DMS153 treated with DMSO at 0.1 percent for 48 hours (cell line): Measurements from ENCODE around the gene CDH6.
A peak's percentile ranks its signal among the peaks of the same experiment; 100 is the strongest.

Experiments used
- DNase-seq: peaks from one replicate; lab custom pipeline; 2025; ENCODE audit not compliant: unreplicated experiment; lab: John Stamatoyannopoulos, UW

Gene CDH6

DNA sequence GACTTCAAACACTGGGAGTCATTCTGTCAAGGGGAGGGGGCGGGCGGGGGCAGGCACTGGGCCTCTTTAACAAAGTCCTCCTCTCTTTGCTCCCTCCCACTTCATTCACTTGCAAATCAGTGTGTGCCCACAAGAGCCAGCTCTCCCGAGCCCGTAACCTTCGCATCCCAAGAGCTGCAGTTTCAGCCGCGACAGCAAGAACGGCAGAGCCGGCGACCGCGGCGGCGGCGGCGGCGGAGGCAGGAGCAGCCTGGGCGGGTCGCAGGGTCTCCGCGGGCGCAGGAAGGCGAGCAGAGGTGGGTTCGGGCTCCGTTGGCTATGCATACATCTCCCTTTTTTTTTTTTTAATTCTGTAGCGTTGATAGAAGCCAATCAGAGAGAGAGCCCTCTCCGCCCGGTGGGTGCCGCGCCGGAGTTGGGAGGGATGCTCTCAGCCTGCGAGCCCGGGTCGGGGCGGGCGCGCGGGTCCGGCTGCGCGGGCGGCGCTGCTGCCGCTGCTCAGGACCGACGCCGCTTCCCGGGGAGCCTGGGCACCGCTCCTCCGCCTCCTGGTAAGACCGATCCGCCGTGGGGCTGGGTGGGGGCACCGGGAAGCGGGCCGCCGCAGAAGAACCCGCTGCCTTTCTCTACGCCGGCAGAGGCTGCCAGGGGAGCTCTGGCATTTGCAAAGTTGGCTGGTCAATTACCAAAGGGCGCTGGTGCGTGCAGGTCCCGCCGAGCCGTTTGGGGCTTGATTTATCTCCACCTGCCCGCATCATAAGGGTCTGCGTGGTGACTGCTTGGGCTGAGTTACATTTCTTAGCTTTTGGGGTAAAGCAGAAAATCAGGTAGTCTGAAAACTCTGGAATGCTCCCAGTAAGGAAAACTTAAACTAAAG is at the start of gene CDH6:
Gene CDH6 (plus strand): TSS at position 96 of the 877 bp plus-strand sequence. CDS start 73,788 bp downstream, outside the sequence.
- DNase-seq, result no peak

DNA sequence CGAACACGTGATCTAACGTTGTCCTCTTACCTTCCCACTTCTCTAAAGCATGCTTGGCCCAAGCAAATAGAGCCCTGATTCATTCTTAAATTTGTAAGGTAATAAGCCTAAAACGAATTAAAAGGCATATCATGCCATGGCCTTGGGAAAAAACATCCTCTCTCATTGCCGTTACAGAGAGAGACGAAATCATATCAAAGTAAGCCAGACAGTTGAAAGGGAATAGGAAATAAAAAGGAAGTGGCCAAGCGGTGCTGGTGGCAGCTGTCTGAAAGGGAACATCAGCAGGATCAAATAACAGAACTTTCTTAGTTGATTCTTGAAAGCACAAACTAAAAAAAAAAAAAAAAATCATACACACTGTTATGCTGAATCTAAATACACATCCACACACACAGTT is 49.1 kb upstream of the CDH6 start:
- no peak for DNase-seq

DNA sequence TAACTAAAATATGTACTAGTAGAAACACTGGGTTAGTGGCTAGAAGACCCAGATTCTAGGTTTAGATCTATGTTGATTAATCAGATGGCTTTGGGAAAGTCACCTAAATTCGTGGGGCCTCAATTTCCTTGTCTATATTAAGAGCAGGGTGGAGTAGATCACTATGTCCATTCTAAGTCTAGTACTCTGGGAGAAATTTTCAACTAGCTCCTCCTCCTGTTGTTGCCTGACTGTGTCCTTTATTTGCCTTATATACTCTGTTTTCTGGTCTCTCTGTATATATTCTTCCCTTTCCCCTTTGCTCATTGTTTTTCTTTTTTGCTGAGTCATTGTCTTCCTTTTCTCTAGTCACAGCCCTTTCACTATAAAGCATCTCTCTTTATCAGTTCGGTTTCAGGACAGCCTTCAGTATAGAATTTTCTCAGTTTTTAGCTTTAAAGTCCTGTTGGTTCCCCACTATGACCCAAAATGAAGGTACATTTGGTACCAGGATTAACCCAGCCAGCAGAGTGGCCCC is 44.5 kb upstream of the CDH6 start:
- DNase-seq, result no peak

DNA sequence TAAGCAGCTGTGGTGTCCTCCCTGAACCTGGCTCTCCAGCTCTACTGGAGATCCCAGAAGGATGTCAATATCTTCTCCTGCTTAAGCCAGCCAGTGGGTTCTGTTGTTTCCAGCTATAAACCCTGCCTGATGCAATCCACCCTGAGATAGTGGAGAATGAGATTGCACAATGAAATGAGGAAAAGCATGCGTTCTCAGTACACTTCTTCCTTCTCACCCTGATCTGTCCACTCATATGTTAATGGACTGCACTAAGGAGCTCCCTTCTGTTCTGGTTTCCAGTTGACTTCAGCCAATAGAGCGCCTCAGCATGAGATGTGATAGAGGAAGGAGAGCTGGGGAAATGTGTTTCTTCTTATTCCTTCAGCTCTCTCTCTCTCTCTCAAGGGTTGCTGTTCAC is 40.0 kb upstream of the CDH6 start:
- DNase-seq, result no peak

DNA sequence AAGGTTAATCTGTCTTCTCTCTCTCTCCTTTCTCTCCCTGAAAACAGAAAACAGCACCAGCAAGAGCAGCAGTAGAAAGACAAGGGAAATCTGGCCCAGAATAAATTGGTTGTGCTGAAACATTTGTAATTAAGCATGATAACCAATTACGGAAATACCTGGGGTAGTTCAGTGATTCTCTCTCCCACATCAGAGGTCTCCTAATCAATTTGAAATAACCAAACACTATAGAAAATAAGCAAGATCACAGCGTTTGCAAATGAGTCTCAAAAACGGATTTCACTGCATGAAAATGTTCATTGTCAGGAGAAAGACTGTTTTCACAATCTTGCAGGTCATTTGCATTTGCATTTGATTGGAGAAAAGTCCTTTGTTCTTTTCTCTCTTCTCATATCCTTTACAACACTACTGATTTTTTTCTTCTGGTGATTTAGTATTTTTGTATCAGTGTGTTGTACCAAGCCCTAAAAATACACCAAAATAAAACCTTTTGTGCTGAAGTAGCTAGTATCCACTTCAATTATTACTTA is 36.8 kb upstream of the CDH6 start:
- no peak for DNase-seq

DNA sequence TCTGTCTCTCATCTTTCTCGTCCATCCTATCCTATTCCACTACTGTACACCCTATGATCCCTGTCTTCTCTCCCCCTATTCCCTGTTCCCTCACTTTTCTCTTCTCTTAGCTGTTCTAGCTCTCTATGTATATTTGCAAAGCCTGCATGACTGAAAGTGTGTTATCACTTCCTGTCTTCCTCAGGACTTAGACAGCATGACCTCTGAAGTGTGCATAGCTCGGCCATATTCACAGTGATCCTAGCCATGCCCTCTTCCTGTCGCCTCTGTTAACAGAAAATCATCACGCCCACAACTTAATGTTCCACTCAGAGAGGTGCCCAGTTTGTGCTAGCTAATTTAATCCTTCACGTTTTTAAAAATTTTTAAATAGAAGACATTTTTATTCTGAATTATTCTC is 35.8 kb upstream of the CDH6 start:
- DNase-seq, result no peak

DNA sequence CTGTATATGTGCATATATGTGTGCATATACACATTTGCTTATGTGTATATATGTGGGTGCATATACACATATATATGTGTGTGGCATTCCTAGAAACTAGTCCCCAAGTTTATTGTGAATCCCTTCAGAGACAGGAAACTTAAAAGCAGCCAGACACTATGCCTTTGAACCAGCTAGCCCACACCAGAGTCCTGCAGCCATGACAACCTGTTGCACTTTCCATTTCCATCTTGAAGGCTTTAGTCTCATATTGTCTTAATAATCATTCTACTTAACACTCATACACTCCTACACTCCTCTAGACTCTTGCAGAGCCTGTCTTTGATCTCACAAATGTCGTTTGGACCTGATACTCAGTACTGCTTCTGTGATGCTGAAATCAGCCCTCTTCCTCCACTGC is 34.8 kb upstream of the CDH6 start:
- DNase-seq, result no peak

DNA sequence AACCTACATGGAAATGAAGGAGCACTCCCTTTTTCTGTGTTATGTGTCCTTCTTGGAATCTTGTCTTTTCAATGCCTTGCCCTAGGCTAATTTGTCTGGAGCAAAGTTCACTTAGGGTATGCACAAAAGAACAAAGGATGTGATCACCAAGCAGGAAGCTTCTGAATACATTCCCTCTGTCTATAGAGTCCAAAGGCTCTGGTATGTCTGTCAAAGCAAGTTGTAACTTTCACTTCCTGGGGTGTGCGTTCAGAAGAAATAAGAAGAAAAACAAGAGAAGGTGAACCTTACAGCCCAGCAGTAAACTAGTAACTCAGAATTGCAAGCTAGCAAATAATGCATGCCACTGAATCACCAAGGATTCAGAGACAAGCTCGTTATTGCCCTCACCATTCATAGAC is 31.7 kb upstream of the CDH6 start:
- no peak for DNase-seq

DNA sequence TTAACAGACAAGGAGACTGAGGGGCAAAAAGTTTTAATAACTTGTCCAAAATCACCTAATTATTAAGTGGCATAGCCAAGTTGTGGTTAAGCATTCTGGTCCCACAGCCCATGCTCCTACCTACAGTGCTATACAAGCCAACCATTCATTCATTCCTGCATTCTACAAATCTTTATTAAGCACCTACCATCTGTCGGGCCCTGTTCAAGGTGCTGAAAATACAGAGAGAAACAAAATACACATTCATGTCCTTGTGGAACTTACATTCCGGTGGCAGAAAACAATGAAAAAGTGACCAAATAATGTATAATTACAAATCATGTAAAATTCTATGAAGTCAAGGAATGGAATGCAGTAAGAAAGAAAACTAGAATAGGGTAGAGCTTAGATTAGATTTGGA is 27.8 kb upstream of the CDH6 start:
- no peak for DNase-seq

DNA sequence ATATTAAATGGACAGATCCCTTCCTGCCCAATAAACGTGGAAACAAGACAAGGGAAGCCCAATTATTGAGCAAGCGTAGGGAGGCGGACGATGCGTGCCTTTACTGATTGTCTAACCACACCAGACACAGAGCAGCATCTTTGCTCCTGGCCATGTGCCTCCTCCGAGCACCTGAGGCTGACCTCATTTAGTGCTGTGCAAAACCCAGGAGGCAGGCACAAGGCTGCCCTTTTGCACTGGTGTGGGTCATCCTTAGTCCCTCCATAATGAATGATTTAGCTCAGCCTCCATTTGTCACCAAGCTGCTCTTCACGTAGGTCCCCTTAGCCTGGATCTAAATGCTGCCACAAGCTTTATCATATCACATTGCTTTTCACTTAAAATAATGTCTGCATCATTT is 24.1 kb upstream of the CDH6 start:
- no peak for DNase-seq

DNA sequence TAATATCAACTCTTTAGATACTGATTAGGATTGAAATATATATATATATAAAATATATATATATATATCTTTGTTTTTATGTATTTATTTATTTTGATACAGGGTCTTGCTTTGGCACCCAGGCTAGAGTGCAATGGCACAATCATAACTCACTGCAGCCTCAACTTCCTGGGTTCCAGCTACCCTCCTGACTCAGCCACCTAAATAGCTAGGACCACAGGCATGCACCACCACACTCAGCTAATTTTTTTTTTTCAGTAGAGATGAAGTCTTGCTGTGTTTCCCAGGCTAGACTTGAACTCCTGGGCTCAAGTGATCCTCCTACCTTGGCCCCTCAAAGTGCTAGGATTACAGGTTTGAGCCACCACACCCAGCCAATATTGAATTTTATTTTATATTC is 20.6 kb upstream of the CDH6 start:
- DNase-seq, result no peak

DNA sequence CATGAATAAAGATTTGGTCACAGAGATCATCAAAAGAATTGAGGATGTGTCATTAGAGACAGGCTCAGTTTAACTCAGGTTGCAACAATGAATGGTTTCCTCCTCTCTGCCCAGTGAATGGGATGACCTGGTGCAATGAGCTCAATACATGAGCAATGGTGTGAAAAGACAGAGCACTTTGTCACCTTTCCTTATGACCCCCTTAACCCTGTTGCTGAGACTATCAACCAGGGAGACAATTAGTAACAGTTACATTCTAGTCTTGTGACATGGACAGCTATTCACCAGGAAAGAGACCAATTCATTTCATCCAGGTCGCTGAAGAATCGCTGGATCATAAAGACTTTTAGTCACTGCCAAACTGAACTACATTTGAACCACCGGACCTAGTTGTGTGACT is 19.9 kb upstream of the CDH6 start:
- DNase-seq, result no peak

DNA sequence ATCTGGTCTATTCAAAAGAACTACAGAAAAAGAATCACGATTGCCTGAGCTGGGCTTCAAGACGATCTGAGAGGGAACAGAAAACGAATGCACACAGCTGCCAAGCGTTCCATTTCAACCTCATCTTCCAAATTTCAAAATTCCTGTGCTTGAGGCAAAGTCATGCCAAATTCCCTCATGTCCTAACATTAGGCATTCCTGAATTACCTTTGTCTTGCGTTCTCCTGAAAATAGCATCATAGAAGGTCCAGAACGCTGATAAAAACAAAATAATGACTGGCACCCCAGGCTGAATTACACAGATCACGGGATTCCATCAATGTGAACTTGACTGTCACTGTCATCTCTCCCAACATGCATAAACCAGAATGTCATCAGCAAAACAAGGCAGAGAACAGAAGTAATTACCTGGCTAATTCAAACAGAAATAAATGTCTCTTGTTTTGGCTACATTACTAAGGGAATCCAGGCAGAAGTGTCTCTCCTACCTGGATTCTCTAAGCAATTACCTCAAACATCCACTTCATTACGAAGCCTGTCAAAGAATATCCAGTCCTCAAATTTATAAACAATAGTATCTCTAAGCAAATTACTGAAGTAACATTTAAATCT is 12.0 kb upstream of the CDH6 start:
- no peak for DNase-seq

DNA sequence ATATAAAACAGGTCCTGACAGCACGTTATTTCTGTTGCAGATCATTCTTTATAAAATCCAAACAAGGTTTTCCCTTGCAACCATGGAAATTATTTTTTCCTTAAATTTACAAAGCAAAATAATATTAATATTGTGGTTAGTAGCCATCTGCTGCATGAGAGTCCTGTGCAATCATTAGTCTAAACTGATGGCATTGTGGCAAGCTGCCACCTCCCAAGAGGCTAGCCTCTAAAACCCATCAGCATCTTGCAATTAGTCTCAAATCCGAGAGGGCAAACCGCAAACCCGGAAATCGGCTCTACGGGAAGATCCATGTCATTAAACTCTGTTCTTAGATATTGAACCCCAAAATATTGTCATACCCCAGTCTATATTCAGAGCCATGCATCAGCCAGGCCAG is 11.3 kb upstream of the CDH6 start:
- DNase-seq, result no peak

DNA sequence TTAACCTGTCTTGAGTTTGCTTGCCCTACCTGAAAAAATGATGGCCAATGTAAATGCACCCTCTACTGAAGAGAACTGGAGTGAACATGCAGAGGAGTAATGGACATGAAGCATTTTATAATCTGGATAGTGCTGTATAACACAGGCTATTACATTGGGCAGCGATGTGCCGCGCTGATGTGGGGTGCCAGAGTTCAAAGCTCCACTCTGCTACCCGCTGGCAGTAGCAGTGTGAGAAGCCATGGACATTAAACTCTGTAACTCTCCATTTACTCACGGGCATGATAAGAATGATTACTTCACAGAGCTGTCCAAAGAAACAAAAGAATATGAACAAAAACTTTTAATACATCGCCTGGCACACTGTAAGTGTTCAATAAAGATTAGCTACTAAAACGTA is 7.5 kb upstream of the CDH6 start:
- no peak for DNase-seq

DNA sequence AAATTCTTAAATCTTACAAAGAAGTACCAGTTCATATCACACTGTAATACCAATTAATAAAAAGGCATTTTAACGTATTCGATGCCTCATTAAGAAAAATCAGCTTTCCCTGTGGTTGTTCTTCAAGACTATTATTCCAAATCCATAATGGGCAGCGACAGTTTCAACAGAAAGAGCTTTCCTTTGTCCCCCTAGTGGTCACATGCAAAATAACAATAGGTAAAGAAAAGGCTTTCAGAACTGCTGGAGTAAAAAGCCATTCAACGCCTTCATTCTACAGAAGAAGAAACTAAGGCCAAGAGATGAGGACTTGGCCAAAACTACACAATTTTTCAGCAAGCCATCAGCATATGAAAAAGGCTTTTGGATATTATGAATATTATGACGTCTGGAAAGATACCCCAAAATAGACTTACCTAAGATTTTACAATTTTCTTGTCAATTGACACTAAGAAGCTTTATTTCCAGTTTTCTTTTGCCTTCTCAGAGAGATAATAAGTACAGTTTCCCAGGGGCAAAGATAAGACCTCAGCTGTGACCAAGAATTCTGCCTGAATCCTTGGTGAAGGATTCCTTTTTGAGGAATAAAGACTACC is 6.7 kb upstream of the CDH6 start:
- peak; percentile 32 for DNase-seq

DNA sequence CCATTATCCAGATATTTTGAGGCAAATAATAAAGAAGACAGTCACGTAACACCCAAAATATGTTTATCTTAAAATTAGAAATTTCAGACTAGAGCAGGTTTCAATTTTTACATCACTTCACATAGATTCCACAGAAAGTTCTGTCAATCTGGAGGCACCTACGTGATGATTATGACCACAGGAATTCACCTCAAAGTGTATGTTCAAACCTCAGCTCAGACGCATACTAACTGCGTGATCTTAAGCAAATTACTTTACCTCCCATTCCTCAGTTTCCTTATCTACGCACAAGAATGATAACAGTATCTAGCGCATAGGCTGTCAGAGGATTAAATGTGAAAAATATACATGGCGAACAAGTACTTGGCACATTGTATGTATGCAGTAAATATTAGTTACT is 5.9 kb upstream of the CDH6 start:
- no peak for DNase-seq

DNA sequence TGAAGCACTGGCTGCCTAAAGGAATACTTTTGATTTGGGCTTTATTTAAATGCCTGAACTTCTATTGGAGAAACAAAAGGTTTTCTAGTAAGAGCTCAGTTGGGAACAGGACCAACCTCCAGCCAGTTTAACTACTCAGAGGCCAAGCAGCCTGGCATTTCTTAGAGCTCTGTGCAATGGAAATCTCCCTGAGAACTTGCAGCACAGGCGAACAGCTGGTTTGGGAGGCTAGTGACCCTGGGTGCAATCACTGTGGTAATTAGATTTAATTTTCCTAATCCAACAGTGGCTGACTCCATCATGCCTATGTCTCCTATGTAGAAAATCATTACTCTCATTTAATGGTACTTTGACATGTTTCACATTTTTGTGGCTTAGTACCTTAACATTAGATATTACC is 1.0 kb upstream of the CDH6 start:
- no peak for DNase-seq

DNA sequence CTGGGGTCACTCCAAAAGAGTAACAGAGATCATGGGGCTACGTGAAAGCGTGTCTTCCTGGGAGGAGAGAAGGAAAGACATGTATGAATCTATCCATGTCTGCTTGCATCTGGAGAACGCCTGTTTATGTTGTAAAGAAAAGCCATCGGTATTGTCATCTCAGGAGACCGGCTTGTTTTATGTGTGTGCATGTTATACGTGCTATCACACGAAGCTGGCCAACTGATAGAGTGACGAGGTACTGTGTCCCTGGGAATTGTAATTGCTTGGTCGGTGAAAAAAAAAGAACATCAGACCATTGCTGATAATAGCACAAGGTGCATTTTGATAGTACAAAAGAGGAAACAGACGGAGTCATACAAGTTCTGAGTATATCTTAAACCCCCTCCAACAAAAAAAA is 370 bp upstream of the CDH6 start:
- no peak for DNase-seq

DNA sequence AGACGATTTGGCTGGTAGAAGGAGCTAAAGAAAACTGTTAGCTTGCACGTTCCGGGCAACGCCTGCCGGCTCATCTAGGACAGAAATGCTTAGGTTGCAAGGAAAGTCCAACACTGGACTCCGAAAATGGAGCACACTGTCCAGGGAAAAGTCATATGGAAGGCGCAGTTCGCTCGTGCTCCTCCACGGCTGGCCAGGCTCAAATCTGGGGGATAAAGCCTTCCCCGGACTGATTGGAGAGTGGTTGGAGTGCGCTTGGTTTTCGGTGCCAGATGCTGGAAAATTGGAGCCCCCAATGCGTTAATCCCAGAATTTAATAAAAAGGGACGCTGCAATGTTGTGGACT is 955 bp downstream of the CDH6 start:
- no peak for DNase-seq

DNA sequence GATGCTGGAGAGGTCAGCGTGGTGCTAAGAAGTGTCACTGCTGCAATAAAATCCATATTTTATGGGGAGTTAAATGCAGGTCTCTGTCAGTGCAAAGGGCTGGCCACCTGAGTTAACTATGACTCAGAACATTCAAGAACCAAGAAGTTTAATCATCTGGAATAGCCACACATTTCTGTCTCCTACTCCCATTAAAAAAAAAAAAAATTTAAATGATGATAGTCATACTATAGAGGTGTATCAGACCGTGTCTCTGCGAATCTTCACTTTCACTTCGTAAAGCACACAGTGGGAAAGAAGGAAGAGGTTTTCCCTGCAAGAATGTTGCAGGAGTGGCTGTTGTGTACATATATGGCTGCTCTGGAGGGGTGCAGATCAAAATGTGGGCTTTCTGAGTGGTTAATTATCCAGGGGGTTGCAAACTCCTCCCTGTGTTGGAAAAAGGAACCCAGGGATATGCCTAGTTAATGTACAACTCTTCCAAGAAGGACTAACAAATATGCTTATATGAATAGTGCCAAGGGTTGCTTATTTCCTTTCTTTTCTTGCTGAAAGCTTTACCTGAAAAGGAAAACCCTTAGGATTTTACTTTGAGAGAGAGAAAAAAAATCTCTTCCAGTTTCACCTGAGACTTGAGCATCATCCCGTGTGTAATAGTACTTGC is 1.5 kb downstream of the CDH6 start:
- DNase-seq, result no peak
